IMR-90 (cell line): Measurements from ENCODE around the gene MAP1LC3B.

Source experiments
- BHLHE40 ChIP-seq: fragments of 150-350 bp; IDR thresholded peaks from 2 replicates; pipeline ENCODE4 v1.6.1; 2016; ENCODE audit warnings: mild to moderate bottlenecking, low read depth, low read length
- CEBPB ChIP-seq: IDR thresholded peaks from 2 replicates; pipeline ENCODE4 v1.6.1; 2012; ENCODE audit warnings: low read depth, low read length, improper control_type of control experiment
- CHD1 ChIP-seq: IDR thresholded peaks from 2 replicates; pipeline ENCODE4 v1.6.1; 2012; ENCODE audit warnings: low read depth, low read length, improper control_type of control experiment
- MXI1 ChIP-seq: IDR thresholded peaks from 2 replicates; pipeline ENCODE4 v1.6.1; 2012; ENCODE audit warnings: low read depth, mild to moderate bottlenecking, low read length, moderate library complexity, borderline replicate concordance
- RAD21 ChIP-seq: IDR thresholded peaks from 2 replicates; pipeline ENCODE4 v1.6.1; 2012; ENCODE audit warnings: low read length, improper control_type of control experiment
- TF ChIP-seq, protein P1 (sequence below): conservative IDR thresholded peaks from 2 replicates; pipeline ENCODE4 v1.5.1; 2012; ENCODE audit warnings: mild to moderate bottlenecking, low read depth, low read length, improper control_type of control experiment
- TF ChIP-seq, protein P2 (sequence below): fragments of 150-350 bp; IDR thresholded peaks from 2 replicates; pipeline ENCODE4 v1.6.1; 2017; ENCODE audit warnings: mild to moderate bottlenecking, antibody characterized with exemption, low read length, low read depth

DNA sequence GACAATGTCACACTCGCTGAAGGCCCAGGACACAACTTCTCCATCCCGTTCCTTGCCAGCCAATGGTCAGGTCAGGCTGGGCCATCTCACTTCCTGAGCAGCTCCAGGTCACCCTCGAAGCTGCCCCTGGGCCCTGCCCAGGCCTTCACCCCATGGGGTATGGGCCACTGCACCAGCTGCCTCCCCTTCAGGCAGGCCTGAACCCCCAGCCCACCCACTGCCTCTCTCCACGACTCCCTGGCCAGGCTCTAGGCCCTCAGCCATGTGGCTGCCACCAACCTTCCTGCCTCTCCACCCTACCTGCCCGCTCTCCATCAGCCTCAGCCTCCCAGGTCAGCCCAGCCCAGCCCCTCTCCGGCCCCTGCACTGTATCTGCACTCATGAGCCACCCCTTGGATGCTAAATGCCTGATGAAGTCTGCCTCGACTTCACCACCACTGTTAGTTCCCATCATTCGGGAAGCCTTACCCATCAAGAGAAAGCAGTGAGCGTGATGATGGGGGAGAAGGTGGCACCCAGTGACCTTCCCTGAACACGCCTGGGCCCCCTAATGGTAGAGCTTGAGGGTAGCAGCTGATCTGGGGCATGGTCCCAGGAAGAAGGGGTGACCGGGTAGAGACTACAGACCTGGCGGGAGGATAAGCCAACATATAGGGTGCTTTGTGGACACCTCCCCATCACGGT lies 44.1 kb upstream of the MAP1LC3B start:
- no peak for TF ChIP-seq RAD21
- no peak for TF ChIP-seq MXI1
- TF ChIP-seq, protein P1, sequence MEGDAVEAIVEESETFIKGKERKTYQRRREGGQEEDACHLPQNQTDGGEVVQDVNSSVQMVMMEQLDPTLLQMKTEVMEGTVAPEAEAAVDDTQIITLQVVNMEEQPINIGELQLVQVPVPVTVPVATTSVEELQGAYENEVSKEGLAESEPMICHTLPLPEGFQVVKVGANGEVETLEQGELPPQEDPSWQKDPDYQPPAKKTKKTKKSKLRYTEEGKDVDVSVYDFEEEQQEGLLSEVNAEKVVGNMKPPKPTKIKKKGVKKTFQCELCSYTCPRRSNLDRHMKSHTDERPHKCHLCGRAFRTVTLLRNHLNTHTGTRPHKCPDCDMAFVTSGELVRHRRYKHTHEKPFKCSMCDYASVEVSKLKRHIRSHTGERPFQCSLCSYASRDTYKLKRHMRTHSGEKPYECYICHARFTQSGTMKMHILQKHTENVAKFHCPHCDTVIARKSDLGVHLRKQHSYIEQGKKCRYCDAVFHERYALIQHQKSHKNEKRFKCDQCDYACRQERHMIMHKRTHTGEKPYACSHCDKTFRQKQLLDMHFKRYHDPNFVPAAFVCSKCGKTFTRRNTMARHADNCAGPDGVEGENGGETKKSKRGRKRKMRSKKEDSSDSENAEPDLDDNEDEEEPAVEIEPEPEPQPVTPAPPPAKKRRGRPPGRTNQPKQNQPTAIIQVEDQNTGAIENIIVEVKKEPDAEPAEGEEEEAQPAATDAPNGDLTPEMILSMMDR = no peak
- no peak for TF ChIP-seq CEBPB
- TF ChIP-seq, protein P2, sequence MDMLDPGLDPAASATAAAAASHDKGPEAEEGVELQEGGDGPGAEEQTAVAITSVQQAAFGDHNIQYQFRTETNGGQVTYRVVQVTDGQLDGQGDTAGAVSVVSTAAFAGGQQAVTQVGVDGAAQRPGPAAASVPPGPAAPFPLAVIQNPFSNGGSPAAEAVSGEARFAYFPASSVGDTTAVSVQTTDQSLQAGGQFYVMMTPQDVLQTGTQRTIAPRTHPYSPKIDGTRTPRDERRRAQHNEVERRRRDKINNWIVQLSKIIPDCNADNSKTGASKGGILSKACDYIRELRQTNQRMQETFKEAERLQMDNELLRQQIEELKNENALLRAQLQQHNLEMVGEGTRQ = no peak
- TF ChIP-seq CHD1 = no peak
- TF ChIP-seq BHLHE40 = no peak
